HEK293 (cell line): ENCODE data around the gene PIM3.

Source experiments
- CTCF ChIA-PET: fragments of 350-600 bp; formaldehyde crosslinking; extraction: SDS; loops from one replicate; lab custom pipeline; 2021; ENCODE audit warnings: antibody characterized with exemption; lab: Yijun Ruan, JAX
- POLR2A ChIA-PET: fragments of 300-600 bp; formaldehyde crosslinking; extraction: SDS; loops from one replicate; lab custom pipeline; 2020; ENCODE audit warnings: antibody characterized with exemption, inconsistent platforms; lab: Yijun Ruan, JAX
- H3K27ac ChIP-seq: fragments of 200-500 bp; sonication (Bioruptor generic); 2 replicates; pipeline ENCODE4 v1.5.1; 2014; ENCODE audit warnings: low read depth, low read length, control low read depth, inconsistent platforms; ENCODE audit errors: extremely low read depth
- H3K36me3 ChIP-seq, 2 experiments: fragments of 200-500 bp in 1 of 2; sonication (Bioruptor generic) in 1 of 2; 1 replicate in 1 of 2; 2 replicates in 1 of 2; pipeline ENCODE4 v1.5.1; 2014 to 2017; ENCODE audit warnings: inconsistent platforms in 2 of 2, low read length in 2 of 2; ENCODE audit not compliant: control insufficient read depth in 2 of 2, insufficient read depth in 1 of 2
- H3K4me1 ChIP-seq: fragments of 200-500 bp; sonication (Bioruptor generic); 2 replicates; pipeline ENCODE4 v1.5.1; 2014; ENCODE audit warnings: mild to moderate bottlenecking, low read length, inconsistent platforms; ENCODE audit not compliant: control insufficient read depth, insufficient read depth
- H3K4me3 ChIP-seq: 2 replicates; pipeline ENCODE4 v1.5.1; 2011; ENCODE audit warnings: low read depth, mild to moderate bottlenecking, control low read depth, low read length, moderate library complexity
- H3K9me3 ChIP-seq: fragments of 200-500 bp; sonication (Bioruptor generic); 2 replicates; pipeline ENCODE4 v1.5.1; 2014; ENCODE audit warnings: low read depth, low read length, inconsistent platforms; ENCODE audit not compliant: control insufficient read depth, insufficient read depth
- FEZF1 ChIP-seq: fragments of 450-650 bp; formaldehyde crosslinking; IDR thresholded peaks from 2 replicates; pipeline ENCODE4 v1.5.1; 2016; ENCODE audit warnings: missing biosample characterization, missing genetic modification characterization
- GLI4 ChIP-seq: fragments of 450-650 bp; formaldehyde crosslinking; IDR thresholded peaks from 2 replicates; pipeline ENCODE4 v1.5.1; 2016; ENCODE audit warnings: missing biosample characterization, missing genetic modification characterization
- ZBTB21 ChIP-seq: fragments of 450-650 bp; formaldehyde crosslinking; IDR thresholded peaks from 2 replicates; pipeline ENCODE4 v1.5.1; 2017; ENCODE audit warnings: missing biosample characterization, missing genetic modification characterization
- ZFP3 ChIP-seq: fragments of 450-650 bp; formaldehyde crosslinking; IDR thresholded peaks from 2 replicates; pipeline ENCODE4 v1.5.1; 2016; ENCODE audit warnings: low read depth, missing biosample characterization, missing genetic modification characterization
- ZNF138 ChIP-seq: fragments of 450-650 bp; formaldehyde crosslinking; IDR thresholded peaks from 2 replicates; pipeline ENCODE4 v1.5.1; 2016; ENCODE audit warnings: missing biosample characterization, missing genetic modification characterization, borderline replicate concordance
- ZNF426 ChIP-seq: fragments of 450-650 bp; formaldehyde crosslinking; IDR thresholded peaks from 2 replicates; pipeline ENCODE4 v1.5.1; 2017; ENCODE audit warnings: missing biosample characterization, missing genetic modification characterization, mild to moderate bottlenecking, inconsistent platforms, moderate library complexity
- ZNF510 ChIP-seq: fragments of 450-650 bp; formaldehyde crosslinking; IDR thresholded peaks from 2 replicates; pipeline ENCODE4 v1.5.1; 2018; ENCODE audit warnings: mild to moderate bottlenecking, missing genetic modification characterization, missing biosample characterization; ENCODE audit not compliant: insufficient replicate concordance
- ZNF558 ChIP-seq: fragments of 450-650 bp; formaldehyde crosslinking; IDR thresholded peaks from 2 replicates; pipeline ENCODE4 v1.5.1; 2016; ENCODE audit warnings: missing biosample characterization, missing genetic modification characterization
- ZNF664 ChIP-seq: fragments of 450-650 bp; formaldehyde crosslinking; IDR thresholded peaks from 2 replicates; pipeline ENCODE4 v1.5.1; 2016; ENCODE audit warnings: missing biosample characterization, missing genetic modification characterization
- ZNF747 ChIP-seq: fragments of 450-650 bp; formaldehyde crosslinking; IDR thresholded peaks from 2 replicates; pipeline ENCODE4 v1.5.1; 2016; ENCODE audit warnings: missing biosample characterization, missing genetic modification characterization
- TF ChIP-seq, protein P1 (sequence below): fragments of 450-650 bp; formaldehyde crosslinking; IDR thresholded peaks from 2 replicates; pipeline ENCODE4 v1.5.1; 2016; ENCODE audit warnings: missing biosample characterization, missing genetic modification characterization, borderline replicate concordance
- TF ChIP-seq, protein P2 (sequence below): fragments of 450-650 bp; formaldehyde crosslinking; IDR thresholded peaks from 2 replicates; pipeline ENCODE4 v1.5.1; 2016; ENCODE audit warnings: missing biosample characterization, missing genetic modification characterization
- TF ChIP-seq, protein P3 (sequence below): fragments of 450-650 bp; formaldehyde crosslinking; IDR thresholded peaks from 2 replicates; pipeline ENCODE4 v1.5.1; 2017; ENCODE audit warnings: missing biosample characterization, missing genetic modification characterization
- TF ChIP-seq, protein P4 (sequence below): fragments of 450-650 bp; formaldehyde crosslinking; IDR thresholded peaks from 2 replicates; pipeline ENCODE4 v1.5.1; 2016; ENCODE audit warnings: missing biosample characterization, missing genetic modification characterization
- TF ChIP-seq, protein P5 (sequence below): fragments of 450-650 bp; formaldehyde crosslinking; IDR thresholded peaks from 2 replicates; pipeline ENCODE4 v1.5.1; 2016; ENCODE audit warnings: missing biosample characterization, missing genetic modification characterization
- TF ChIP-seq, protein P6 (sequence below): fragments of 450-650 bp; formaldehyde crosslinking; IDR thresholded peaks from 2 replicates; pipeline ENCODE4 v1.5.1; 2017; ENCODE audit warnings: missing biosample characterization, missing genetic modification characterization

PIM3 gene

DNA sequence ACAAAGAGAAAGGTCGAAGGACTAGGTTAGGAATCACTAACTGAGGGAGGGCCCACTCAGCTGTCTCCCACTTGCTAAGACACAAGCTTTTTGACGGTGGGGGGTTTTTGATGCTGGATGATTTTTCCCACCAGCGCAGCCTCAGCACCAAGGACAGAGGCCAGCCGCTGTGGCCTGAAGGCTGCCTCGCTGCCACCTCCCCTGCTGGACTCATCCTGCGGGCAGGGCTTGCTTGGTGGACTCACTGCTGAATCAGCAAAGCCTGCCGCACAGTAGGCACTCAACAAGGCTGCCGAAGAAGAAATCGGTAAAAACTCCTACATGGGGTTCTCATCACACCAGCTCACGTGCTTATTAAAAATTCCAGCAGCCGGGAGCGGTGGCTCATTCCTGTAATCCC is 45.0 kb upstream of the PIM3 start:
- CTCF ChIA-PET, result interaction anchor here (1.3 kb wide), 1 partner anchor 115 kb away, joined by 3 read pairs; no protein-coding TSS in a partner anchor

DNA sequence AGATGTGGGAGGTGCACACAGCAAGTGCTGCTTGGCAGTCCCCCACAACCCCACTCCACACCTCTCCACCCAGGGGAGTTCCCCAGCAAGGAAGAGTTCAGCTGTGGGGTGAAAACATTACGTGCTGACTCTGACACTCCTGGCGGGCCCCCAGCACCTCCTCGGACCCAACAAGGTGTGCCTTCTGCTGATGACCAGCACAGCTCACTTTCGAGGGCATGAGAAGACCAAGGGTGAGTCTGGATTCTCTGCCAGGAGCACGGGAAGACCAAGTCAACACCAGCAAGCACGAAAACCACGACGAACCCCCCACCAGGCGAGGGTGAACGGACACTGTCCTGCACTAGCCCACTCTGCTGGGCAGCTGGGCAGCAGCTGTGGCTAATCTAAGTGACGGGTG is 43.7 kb upstream of the PIM3 start:
- TF ChIP-seq ZBTB21 (tag by site-specific recombination), result no peak
- TF ChIP-seq, protein P1, sequence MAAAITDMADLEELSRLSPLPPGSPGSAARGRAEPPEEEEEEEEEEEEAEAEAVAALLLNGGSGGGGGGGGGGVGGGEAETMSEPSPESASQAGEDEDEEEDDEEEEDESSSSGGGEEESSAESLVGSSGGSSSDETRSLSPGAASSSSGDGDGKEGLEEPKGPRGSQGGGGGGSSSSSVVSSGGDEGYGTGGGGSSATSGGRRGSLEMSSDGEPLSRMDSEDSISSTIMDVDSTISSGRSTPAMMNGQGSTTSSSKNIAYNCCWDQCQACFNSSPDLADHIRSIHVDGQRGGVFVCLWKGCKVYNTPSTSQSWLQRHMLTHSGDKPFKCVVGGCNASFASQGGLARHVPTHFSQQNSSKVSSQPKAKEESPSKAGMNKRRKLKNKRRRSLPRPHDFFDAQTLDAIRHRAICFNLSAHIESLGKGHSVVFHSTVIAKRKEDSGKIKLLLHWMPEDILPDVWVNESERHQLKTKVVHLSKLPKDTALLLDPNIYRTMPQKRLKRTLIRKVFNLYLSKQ (tag by site-specific recombination), result no peak
- TF ChIP-seq ZNF558 (tag by site-specific recombination), result no peak
- TF ChIP-seq, protein P2, sequence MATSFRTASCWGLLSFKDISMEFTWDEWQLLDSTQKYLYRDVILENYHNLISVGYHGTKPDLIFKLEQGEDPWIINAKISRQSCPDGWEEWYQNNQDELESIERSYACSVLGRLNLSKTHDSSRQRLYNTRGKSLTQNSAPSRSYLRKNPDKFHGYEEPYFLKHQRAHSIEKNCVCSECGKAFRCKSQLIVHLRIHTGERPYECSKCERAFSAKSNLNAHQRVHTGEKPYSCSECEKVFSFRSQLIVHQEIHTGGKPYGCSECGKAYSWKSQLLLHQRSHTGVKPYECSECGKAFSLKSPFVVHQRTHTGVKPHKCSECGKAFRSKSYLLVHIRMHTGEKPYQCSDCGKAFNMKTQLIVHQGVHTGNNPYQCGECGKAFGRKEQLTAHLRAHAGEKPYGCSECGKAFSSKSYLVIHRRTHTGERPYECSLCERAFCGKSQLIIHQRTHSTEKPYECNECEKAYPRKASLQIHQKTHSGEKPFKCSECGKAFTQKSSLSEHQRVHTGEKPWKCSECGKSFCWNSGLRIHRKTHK (tag by site-specific recombination), result no peak
- TF ChIP-seq ZNF138 (tag by site-specific recombination), result no peak
- no peak for TF ChIP-seq ZFP3 (tag by site-specific recombination)
- no peak for TF ChIP-seq ZNF426 (tag by site-specific recombination)
- no peak for TF ChIP-seq ZNF510
- no peak for TF ChIP-seq FEZF1 (tag by site-specific recombination)
- TF ChIP-seq ZNF664 (tag by site-specific recombination), result no peak
- no peak for TF ChIP-seq ZNF747 (tag by site-specific recombination)
- TF ChIP-seq, protein P3, sequence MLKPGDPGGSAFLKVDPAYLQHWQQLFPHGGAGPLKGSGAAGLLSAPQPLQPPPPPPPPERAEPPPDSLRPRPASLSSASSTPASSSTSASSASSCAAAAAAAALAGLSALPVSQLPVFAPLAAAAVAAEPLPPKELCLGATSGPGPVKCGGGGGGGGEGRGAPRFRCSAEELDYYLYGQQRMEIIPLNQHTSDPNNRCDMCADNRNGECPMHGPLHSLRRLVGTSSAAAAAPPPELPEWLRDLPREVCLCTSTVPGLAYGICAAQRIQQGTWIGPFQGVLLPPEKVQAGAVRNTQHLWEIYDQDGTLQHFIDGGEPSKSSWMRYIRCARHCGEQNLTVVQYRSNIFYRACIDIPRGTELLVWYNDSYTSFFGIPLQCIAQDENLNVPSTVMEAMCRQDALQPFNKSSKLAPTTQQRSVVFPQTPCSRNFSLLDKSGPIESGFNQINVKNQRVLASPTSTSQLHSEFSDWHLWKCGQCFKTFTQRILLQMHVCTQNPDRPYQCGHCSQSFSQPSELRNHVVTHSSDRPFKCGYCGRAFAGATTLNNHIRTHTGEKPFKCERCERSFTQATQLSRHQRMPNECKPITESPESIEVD (tag by site-specific recombination), result no peak
- TF ChIP-seq, protein P4, sequence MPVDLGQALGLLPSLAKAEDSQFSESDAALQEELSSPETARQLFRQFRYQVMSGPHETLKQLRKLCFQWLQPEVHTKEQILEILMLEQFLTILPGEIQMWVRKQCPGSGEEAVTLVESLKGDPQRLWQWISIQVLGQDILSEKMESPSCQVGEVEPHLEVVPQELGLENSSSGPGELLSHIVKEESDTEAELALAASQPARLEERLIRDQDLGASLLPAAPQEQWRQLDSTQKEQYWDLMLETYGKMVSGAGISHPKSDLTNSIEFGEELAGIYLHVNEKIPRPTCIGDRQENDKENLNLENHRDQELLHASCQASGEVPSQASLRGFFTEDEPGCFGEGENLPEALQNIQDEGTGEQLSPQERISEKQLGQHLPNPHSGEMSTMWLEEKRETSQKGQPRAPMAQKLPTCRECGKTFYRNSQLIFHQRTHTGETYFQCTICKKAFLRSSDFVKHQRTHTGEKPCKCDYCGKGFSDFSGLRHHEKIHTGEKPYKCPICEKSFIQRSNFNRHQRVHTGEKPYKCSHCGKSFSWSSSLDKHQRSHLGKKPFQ (tag by site-specific recombination), result no peak
- no peak for TF ChIP-seq GLI4 (tag by site-specific recombination)
- TF ChIP-seq, all 188 proteins: peak for 0
- ChIA-PET POLR2A (no interaction called here), CTCF (interaction anchor here (0.6 to 0.8 kb wide), 3 partner anchors 56 to 583 kb away, joined by 3 to 5 read pairs (median 4); no protein-coding TSS in a partner anchor)
- Histone ChIP-seq H3K4me3 (no peak overlapping the region), H3K4me1 (no peaks in the 10 kb centered on the region), H3K27ac (no peak overlapping the region), H3K9me3 (no peaks in the 10 kb centered on the region), H3K36me3 (peaks cover 9 to 46% of the 10 kb centered on the region in 2 experiments; a peak in 2 of 3 replicates)

More for the DNA sequence above, 45.0 kb upstream of the PIM3 start:
- Histone ChIP-seq H3K36me3 (peaks cover 9 to 40% of the 10 kb centered on the region in 2 experiments; a peak in 2 of 3 replicates), H3K4me1 (no peaks in the 10 kb centered on the region)
- TF ChIP-seq, protein P5, sequence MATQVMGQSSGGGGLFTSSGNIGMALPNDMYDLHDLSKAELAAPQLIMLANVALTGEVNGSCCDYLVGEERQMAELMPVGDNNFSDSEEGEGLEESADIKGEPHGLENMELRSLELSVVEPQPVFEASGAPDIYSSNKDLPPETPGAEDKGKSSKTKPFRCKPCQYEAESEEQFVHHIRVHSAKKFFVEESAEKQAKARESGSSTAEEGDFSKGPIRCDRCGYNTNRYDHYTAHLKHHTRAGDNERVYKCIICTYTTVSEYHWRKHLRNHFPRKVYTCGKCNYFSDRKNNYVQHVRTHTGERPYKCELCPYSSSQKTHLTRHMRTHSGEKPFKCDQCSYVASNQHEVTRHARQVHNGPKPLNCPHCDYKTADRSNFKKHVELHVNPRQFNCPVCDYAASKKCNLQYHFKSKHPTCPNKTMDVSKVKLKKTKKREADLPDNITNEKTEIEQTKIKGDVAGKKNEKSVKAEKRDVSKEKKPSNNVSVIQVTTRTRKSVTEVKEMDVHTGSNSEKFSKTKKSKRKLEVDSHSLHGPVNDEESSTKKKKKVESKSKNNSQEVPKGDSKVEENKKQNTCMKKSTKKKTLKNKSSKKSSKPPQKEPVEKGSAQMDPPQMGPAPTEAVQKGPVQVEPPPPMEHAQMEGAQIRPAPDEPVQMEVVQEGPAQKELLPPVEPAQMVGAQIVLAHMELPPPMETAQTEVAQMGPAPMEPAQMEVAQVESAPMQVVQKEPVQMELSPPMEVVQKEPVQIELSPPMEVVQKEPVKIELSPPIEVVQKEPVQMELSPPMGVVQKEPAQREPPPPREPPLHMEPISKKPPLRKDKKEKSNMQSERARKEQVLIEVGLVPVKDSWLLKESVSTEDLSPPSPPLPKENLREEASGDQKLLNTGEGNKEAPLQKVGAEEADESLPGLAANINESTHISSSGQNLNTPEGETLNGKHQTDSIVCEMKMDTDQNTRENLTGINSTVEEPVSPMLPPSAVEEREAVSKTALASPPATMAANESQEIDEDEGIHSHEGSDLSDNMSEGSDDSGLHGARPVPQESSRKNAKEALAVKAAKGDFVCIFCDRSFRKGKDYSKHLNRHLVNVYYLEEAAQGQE (tag by site-specific recombination), result peak; percentile 91
- TF ChIP-seq, protein P6, sequence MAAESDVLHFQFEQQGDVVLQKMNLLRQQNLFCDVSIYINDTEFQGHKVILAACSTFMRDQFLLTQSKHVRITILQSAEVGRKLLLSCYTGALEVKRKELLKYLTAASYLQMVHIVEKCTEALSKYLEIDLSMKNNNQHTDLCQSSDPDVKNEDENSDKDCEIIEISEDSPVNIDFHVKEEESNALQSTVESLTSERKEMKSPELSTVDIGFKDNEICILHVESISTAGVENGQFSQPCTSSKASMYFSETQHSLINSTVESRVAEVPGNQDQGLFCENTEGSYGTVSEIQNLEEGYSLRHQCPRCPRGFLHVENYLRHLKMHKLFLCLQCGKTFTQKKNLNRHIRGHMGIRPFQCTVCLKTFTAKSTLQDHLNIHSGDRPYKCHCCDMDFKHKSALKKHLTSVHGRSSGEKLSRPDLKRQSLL (tag by site-specific recombination), result no peak
- TF ChIP-seq, all 188 proteins: peak for 1
- Histone ChIP-seq H3K9me3 (no peaks in the 10 kb centered on the region), H3K27ac (no peak overlapping the region), H3K4me3 (no peak overlapping the region)
- POLR2A ChIA-PET, result no interaction called here
